Measurements from ENCODE around the gene APIP. TPM values are rescaled to one million over a fixed set of nuclear protein-coding genes. Genes with fewer than 3 reads are reported as not detected.

Gene APIP
- total RNA-seq, 1 donor from 2014 or later: 23.4 TPM

DNA sequence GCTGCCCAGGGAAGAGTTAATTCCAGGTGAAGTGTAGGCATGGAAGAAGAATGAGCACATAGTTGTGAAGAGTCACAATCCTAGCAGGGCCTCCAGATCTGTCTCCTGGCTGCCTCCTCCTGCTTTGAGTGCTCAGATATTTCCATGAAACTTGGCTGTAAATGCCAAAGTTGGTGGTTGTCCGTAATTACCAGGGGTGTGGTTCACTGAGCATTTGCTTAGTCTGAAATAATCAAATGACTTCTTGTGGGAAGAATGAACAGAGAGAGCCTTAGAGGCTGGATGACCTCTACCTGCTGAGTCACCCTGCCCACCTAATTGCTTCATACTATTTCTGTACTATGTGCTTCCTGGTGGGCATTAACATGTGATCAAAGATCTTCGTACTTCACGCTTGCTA is 50.9 kb downstream of the APIP start:
- Mint-ChIP-seq H3K4me1 (ENCODE audit: unreplicated experiment) (peaks cover 15% of the 10 kb centered on the region), H3K4me3 (no peak overlapping the region), H3K27me3 (no peaks in the 10 kb centered on the region), H3K9me3 (no peaks in the 10 kb centered on the region), H3K36me3 (peaks cover 6% of the 10 kb centered on the region), H3K27ac (no peak overlapping the region)
- DNase-seq (ENCODE audit: extremely low spot score, unreplicated experiment): no peak
- TF ChIP-seq, protein P1, sequence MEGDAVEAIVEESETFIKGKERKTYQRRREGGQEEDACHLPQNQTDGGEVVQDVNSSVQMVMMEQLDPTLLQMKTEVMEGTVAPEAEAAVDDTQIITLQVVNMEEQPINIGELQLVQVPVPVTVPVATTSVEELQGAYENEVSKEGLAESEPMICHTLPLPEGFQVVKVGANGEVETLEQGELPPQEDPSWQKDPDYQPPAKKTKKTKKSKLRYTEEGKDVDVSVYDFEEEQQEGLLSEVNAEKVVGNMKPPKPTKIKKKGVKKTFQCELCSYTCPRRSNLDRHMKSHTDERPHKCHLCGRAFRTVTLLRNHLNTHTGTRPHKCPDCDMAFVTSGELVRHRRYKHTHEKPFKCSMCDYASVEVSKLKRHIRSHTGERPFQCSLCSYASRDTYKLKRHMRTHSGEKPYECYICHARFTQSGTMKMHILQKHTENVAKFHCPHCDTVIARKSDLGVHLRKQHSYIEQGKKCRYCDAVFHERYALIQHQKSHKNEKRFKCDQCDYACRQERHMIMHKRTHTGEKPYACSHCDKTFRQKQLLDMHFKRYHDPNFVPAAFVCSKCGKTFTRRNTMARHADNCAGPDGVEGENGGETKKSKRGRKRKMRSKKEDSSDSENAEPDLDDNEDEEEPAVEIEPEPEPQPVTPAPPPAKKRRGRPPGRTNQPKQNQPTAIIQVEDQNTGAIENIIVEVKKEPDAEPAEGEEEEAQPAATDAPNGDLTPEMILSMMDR (conservative IDR thresholded peaks at IDR 0.05): no peak

DNA sequence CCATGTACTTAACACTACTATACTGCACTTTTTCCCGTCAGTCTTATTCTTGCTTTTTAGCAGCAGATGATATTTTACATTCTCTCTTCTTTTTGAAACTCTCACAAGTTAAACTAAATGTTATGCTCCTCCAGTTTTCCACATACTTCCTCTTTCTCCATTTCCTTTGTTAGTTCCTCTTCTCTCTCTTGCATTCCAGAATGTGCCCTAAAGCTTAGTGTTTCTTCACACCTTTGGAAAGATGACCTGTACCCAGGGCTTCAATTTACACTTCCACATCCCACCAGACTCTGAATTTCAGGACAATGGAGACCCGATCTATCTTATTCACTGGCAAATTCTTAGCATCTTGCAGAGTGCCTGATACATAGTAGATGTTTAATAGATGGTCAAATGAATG is 51.8 kb downstream of the APIP start:
- no peaks in the 10 kb centered on the region for H3K9me3 Mint-ChIP-seq
- TF ChIP-seq, protein P1 (conservative IDR thresholded peaks at IDR 0.05): no peak
- H3K4me1 Mint-ChIP-seq (ENCODE audit: unreplicated experiment): peaks cover 18% of the 10 kb centered on the region
- no peaks in the 10 kb centered on the region for H3K27me3 Mint-ChIP-seq
- H3K27ac Mint-ChIP-seq: no peak overlapping the region
- no peak overlapping the region for H3K4me3 Mint-ChIP-seq
- H3K36me3 Mint-ChIP-seq: peaks cover 6% of the 10 kb centered on the region
- DNase-seq (ENCODE audit: extremely low spot score, unreplicated experiment): no peak

DNA sequence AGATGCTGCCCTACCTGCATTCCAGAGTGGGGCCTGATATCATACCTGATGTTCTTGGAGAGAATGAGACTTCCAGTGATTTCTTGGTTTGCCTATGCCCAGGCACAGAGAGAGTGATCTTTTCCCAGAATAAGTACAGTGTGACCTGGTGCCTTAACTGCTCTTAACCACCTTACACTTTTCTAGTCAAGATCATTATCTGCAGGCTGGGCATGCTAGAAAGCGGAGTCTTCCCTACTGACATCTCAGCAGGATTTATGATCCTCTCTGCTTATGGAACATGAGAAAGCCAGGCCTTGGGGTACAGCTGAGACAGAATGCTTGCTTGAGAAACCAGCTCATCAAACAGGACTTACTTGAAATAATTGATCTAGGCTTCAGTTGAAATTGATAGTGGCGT is 53.1 kb downstream of the APIP start:
- Mint-ChIP-seq H3K36me3 (peaks cover 6% of the 10 kb centered on the region), H3K9me3 (no peaks in the 10 kb centered on the region), H3K4me1 (ENCODE audit: unreplicated experiment) (peaks cover 22% of the 10 kb centered on the region), H3K27ac (no peak overlapping the region), H3K4me3 (no peak overlapping the region), H3K27me3 (no peaks in the 10 kb centered on the region)
- no peak for DNase-seq (ENCODE audit: extremely low spot score, unreplicated experiment)
- TF ChIP-seq, protein P1 (conservative IDR thresholded peaks at IDR 0.05): no peak

DNA sequence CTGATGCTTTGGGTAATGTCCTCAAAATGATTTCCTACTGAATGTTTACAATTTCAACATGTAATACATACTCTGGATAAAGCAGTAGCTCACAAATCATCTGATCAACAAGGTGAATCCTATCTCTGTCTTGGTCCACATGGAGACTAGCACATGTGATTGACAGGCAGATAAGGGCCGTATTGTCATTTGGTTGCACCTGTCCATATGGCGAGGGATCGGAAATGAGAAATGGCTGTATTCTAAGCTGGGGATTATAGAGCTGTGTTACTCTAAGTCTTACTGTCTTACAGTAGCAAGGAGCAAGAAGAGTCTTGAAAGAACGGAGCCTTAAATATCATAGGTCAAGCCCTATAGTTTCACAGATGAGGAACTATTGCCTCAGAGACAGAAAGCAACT is 55.7 kb downstream of the APIP start:
- peak overlapping the region; percentile 76 for H3K27ac Mint-ChIP-seq
- peaks cover 2% of the 10 kb centered on the region for H3K36me3 Mint-ChIP-seq
- H3K9me3 Mint-ChIP-seq: no peaks in the 10 kb centered on the region
- no peaks in the 10 kb centered on the region for H3K27me3 Mint-ChIP-seq
- DNase-seq (ENCODE audit: extremely low spot score, unreplicated experiment): no peak
- H3K4me1 Mint-ChIP-seq (ENCODE audit: unreplicated experiment): peaks cover 22% of the 10 kb centered on the region
- no peak overlapping the region for H3K4me3 Mint-ChIP-seq
- TF ChIP-seq, protein P1 (conservative IDR thresholded peaks at IDR 0.05): no peak

DNA sequence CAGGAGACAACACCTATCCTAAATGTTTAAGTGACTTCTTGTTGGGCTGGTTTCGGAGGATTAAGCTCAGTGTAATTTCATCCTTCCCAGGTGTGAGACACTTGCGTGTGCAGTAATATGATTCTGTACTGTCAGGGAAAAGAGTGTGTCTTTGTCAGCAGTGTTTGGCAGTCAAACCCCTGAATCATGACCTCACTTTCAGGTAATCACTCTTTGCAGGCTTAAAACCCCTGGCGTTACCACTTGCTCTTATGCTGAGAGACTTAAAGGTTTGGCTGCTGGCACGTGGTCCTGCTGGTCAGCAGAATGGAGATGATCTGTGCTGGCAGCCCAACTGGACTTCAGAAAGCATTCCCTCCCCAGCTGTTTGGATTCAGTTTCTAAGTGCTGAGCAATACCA is 56.1 kb downstream of the APIP start:
- Mint-ChIP-seq H3K4me1 (ENCODE audit: unreplicated experiment) (peaks cover 22% of the 10 kb centered on the region), H3K27me3 (no peaks in the 10 kb centered on the region), H3K9me3 (no peaks in the 10 kb centered on the region), H3K36me3 (no peaks in the 10 kb centered on the region), H3K4me3 (peak overlapping the region; percentile 5), H3K27ac (peak overlapping the region; percentile 76)
- DNase-seq (ENCODE audit: extremely low spot score, unreplicated experiment): no peak
- TF ChIP-seq, protein P1 (conservative IDR thresholded peaks at IDR 0.05): no peak

DNA sequence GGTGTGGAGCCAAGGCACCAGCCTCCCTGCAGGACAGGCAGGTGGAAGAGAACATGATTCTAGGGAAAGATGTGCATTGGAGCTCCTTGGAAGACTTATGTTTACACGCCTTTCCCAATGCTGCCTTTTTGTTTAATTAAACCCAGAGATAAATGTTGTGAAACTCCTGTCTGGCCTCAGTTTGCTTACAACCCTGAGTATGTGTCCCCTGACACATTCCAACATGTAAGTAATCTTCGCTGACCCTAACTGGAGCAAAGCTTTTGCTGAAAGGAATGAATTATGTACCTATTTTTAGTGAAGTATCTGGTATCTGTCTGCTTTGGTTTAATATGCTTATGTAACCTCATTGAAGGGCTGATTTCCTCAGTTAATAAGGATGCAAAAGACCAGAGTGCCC is 56.7 kb downstream of the APIP start:
- H3K27me3 Mint-ChIP-seq: no peaks in the 10 kb centered on the region
- H3K27ac Mint-ChIP-seq: peak overlapping the region; percentile 76
- H3K4me1 Mint-ChIP-seq (ENCODE audit: unreplicated experiment): peaks cover 22% of the 10 kb centered on the region

More for the DNA sequence above, 56.7 kb downstream of the APIP start:
- H3K4me3 Mint-ChIP-seq: no peak overlapping the region
- no peaks in the 10 kb centered on the region for H3K9me3 Mint-ChIP-seq
- peaks cover 3% of the 10 kb centered on the region for H3K36me3 Mint-ChIP-seq
- TF ChIP-seq, protein P1 (conservative IDR thresholded peaks at IDR 0.05): no peak
- DNase-seq (ENCODE audit: extremely low spot score, unreplicated experiment): no peak

Data from type B pancreatic cell (in vitro differentiated cells).